Calu3 (cell line): Measurements from ENCODE around the gene EFCAB6. TPM values are rescaled to one million over a fixed set of nuclear protein-coding genes. Genes with fewer than 3 reads are reported as not detected.

Experiments
- BruUV-seq: library from RNA; stranded (reverse); fragments of 400-500 nt; replicated peaks from 2 replicates; lab custom pipeline; 2021; lab: Mats Ljungman, UMichigan
- CTCF ChIA-PET: fragments of 300-600 bp; sonication (Branson Sonifier 250); formaldehyde crosslinking; loops from one replicate; lab custom pipeline; 2022; ENCODE audit warnings: antibody characterized with exemption; lab: Charles Lee
- DNase-seq: peaks from one replicate; pipeline ENCODE4 v3.0.0; 2022
- H3K27ac Mint-ChIP-seq: one replicate; pipeline ENCODE4 v1.8.0; 2022; ENCODE audit warnings: mixed read lengths; ENCODE audit not compliant: unreplicated experiment
- H3K27me3 Mint-ChIP-seq: one replicate; pipeline ENCODE4 v1.8.0; 2022; ENCODE audit warnings: mixed read lengths; ENCODE audit not compliant: unreplicated experiment
- H3K36me3 Mint-ChIP-seq: one replicate; pipeline ENCODE4 v1.8.0; 2022; ENCODE audit warnings: mild to moderate bottlenecking, moderate library complexity, mixed read lengths; ENCODE audit not compliant: insufficient read depth, unreplicated experiment
- H3K4me1 Mint-ChIP-seq: one replicate; pipeline ENCODE4 v1.8.0; 2022; ENCODE audit warnings: mild to moderate bottlenecking, low read depth, mixed read lengths; ENCODE audit not compliant: unreplicated experiment
- H3K4me3 Mint-ChIP-seq: one replicate; pipeline ENCODE4 v1.8.0; 2022; ENCODE audit warnings: mild to moderate bottlenecking, low read depth, moderate library complexity, mixed read lengths; ENCODE audit not compliant: unreplicated experiment
- H3K9me3 Mint-ChIP-seq: one replicate; pipeline ENCODE4 v1.8.0; 2022; ENCODE audit warnings: low read depth, mixed read lengths; ENCODE audit not compliant: unreplicated experiment
- intact Hi-C: fragments of 100-400 bp; cut with micrococcal nuclease; formaldehyde crosslinking; loops from one replicate; pipeline ENCODE4 v1.10.0; 2022; ENCODE audit not compliant: unreplicated experiment
- total RNA-seq: library from RNA; stranded (reverse); gene quantifications from 2 replicates; pipeline ENCODE4 v1.2.3, GENCODE V29; 2022
- TF ChIP-seq, protein P1 (sequence below): fragments of 200-600 bp; IDR thresholded peaks from one replicate; pipeline ENCODE4 v1.8.0; 2022; ENCODE audit warnings: antibody characterized with exemption; ENCODE audit not compliant: unreplicated experiment

The EFCAB6 gene
- total RNA-seq, 1 experiment from 2014 or later, result 2.2 TPM

DNA sequence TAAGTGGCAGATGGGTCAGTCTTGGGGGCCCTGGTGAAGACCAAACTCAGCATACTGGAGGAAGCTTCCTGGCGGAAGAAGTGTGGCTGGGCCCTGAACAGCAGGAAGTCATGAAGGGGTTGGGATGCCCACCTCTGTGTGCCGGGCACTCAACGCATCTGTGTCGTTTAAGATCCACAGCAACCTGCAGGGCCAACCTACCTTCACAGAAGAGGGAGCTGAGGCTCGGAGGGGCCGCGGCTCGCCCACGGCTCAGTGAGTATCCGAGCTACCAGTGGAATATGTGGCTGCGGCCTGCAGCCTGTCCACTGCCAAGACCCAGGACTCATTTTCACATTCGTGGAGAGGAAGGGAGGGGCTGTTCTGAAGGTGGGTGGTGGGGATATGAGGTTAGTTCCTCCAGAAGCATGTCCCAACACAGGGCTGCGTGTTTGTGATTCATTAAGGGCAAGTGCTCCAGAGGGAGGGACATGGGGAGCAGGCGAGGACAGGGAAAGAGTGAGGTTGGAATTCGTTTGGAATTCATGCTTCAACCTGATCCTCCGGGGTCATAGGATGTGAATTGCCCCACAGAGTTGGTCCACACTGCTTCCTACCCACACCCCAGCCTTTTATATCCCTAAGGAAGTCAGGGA is 300.7 kb downstream of the EFCAB6 start:
- Mint-ChIP-seq H3K4me3 (no peak overlapping the region), H3K36me3 (no peaks in the 10 kb centered on the region), H3K27me3 (peaks cover 62% of the 10 kb centered on the region), H3K9me3 (no peaks in the 10 kb centered on the region), H3K4me1 (no peaks in the 10 kb centered on the region), H3K27ac (no peak overlapping the region)
- intact Hi-C loops, result no loop called here
- TF ChIP-seq, protein P1, sequence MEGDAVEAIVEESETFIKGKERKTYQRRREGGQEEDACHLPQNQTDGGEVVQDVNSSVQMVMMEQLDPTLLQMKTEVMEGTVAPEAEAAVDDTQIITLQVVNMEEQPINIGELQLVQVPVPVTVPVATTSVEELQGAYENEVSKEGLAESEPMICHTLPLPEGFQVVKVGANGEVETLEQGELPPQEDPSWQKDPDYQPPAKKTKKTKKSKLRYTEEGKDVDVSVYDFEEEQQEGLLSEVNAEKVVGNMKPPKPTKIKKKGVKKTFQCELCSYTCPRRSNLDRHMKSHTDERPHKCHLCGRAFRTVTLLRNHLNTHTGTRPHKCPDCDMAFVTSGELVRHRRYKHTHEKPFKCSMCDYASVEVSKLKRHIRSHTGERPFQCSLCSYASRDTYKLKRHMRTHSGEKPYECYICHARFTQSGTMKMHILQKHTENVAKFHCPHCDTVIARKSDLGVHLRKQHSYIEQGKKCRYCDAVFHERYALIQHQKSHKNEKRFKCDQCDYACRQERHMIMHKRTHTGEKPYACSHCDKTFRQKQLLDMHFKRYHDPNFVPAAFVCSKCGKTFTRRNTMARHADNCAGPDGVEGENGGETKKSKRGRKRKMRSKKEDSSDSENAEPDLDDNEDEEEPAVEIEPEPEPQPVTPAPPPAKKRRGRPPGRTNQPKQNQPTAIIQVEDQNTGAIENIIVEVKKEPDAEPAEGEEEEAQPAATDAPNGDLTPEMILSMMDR, result no peak
- no TSS peak for BruUV-seq
- DNase-seq, result no peak
- CTCF ChIA-PET, result no interaction called here

DNA sequence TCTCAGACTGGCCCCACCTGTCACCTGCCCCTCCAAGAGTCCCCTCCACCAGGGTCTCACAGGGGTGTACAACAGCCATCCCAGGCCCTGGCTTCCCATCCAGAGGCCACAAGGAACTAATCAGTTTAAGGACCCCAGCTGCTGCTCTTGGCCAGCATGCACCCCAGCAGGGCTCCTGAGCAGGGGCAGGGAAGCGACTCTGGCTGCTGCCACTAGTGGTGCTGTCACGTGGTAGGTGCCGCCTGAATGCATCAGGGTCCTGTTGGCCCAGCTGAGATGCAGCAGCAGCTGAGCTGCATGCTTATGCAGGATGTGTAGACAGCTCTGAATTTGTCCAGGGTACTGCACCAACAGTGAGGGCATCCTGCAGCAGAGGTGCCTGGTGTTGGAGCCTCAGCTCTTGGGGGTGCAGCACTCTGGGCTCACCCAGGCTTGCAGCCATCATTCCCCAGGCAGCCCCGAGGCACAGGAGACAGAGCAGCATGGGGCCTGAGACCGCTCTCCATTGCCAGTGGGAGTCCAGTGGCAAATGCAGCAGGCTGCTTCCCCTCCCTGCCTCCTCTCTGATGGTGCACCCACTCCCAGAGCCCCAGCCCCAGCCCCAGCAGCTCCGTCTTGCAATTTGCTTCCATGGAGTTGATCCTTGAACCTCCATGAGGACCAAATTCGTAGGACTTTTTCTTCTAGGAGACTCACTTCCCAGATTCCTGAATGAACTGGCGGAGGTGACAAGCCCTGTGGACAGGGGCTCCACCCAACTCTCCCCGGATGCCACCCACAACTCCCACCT is 301.6 kb downstream of the EFCAB6 start:
- no peaks in the 10 kb centered on the region for H3K4me1 Mint-ChIP-seq
- H3K9me3 Mint-ChIP-seq, result no peaks in the 10 kb centered on the region

DNA sequence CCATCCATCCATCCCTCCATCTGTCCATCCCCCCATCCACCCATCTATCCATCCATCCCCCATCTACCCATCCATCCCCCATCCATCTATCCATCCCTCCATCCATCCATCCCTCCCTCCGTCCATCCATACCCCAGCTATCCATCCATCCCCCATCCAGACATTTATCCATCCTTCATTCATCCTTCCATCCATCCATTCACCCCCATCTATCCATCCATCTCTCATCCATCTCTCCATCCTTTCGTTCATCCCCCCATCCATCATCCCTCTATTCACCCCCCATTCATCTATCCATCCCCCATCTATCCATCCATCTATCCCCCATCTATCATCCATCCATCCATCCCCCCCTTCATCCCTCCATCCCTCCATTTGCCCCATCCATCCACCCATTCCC is 302.8 kb downstream of the EFCAB6 start:
- intact Hi-C loops, result no loop called here
- H3K27me3 Mint-ChIP-seq, result peaks cover 43% of the 10 kb centered on the region
- BruUV-seq, result no TSS peak

More for the DNA sequence above, 301.6 kb downstream of the EFCAB6 start:
- DNase-seq, result no peak
- H3K36me3 Mint-ChIP-seq, result no peaks in the 10 kb centered on the region
- TF ChIP-seq, protein P1, result no peak
- no peak overlapping the region for H3K27ac Mint-ChIP-seq
- no TSS peak for BruUV-seq
- intact Hi-C loops, result no loop called here
- CTCF ChIA-PET, result no interaction called here
- H3K4me3 Mint-ChIP-seq, result no peak overlapping the region
- peaks cover 53% of the 10 kb centered on the region for H3K27me3 Mint-ChIP-seq

DNA sequence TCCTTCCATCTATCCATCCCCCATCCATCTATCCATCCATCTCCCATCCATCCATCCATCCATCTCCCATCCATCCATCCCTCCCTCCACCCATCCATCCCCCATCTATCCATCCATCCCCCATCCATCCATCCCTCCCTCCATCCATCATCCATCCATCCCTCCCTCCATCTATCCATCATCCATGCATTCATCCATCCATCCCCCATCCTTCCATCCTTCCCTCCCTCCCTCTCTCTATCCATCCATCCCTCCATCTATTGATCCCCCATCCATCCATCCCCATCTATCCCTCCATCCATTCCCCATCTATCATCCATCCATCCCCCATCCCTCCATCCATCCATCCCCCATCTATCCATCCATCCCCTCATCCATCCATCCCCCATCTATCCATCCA is 303.6 kb downstream of the EFCAB6 start:
- H3K4me3 Mint-ChIP-seq, result no peak overlapping the region
- CTCF ChIA-PET, result no interaction called here
- no peaks in the 10 kb centered on the region for H3K9me3 Mint-ChIP-seq
- H3K27me3 Mint-ChIP-seq, result peaks cover 39% of the 10 kb centered on the region
- no peaks in the 10 kb centered on the region for H3K36me3 Mint-ChIP-seq
- TF ChIP-seq, protein P1, result no peak
- H3K27ac Mint-ChIP-seq, result no peak overlapping the region
- no peaks in the 10 kb centered on the region for H3K4me1 Mint-ChIP-seq
- intact Hi-C loops, result no loop called here
- no peak for DNase-seq
- BruUV-seq, result no TSS peak

More for the DNA sequence above, 302.8 kb downstream of the EFCAB6 start:
- DNase-seq, result no peak
- Mint-ChIP-seq H3K27ac (no peak overlapping the region), H3K9me3 (no peaks in the 10 kb centered on the region), H3K4me1 (no peaks in the 10 kb centered on the region), H3K4me3 (no peak overlapping the region), H3K36me3 (no peaks in the 10 kb centered on the region)
- TF ChIP-seq, protein P1, result no peak
- CTCF ChIA-PET, result no interaction called here
